Left cardiac atrium (tissue), 4 donors: ENCODE measurements around the gene RASSF5. TPM values are rescaled to one million over a fixed set of nuclear protein-coding genes. Genes with fewer than 3 reads are reported as not detected.
A peak's percentile ranks its signal among the peaks of the same experiment; 100 is the strongest.

Source experiments
- ATAC-seq, 2 donors: fragments of 200-7000 bp; cut with Tn5 transposase; one replicate each; pipeline ENCODE4 v1.9.1; 2020; ENCODE audit warnings: mild to moderate bottlenecking in 2 of 2, moderate library complexity in 2 of 2
- DNase-seq: peaks from one replicate; pipeline ENCODE4 v3.0.0-alpha.2; 2020
- intact Hi-C, 2 donors: fragments of 100-400 bp; cut with DNase I; formaldehyde crosslinking; loops; one replicate each; pipeline versions ENCODE4 v1.14.1 to v1.15.1; 2022 to 2023
- total RNA-seq, 2 donors: library from RNA; stranded (reverse); fragmentation: NEBNext Ultra II Directional; extraction: Animal tissue kit (Norgen Biotek cat#: 25700); gene quantifications; one replicate each; pipeline ENCODE4 v1.2.1, GENCODE V29; 2021
- donor health status: DM: no; HTN: yes; CAD: no.
- donor health status: DM: no; HTN: yes; CAD: no; lungs with severe emphysema.
- donor health status: DM: yes; HTN: yes; CAD: no.
- donor health status: Dilated cardiomyopathy.

The RASSF5 gene
- total RNA-seq, 2 donors from 2014 or later = 7.8 to 10.0 TPM

DNA sequence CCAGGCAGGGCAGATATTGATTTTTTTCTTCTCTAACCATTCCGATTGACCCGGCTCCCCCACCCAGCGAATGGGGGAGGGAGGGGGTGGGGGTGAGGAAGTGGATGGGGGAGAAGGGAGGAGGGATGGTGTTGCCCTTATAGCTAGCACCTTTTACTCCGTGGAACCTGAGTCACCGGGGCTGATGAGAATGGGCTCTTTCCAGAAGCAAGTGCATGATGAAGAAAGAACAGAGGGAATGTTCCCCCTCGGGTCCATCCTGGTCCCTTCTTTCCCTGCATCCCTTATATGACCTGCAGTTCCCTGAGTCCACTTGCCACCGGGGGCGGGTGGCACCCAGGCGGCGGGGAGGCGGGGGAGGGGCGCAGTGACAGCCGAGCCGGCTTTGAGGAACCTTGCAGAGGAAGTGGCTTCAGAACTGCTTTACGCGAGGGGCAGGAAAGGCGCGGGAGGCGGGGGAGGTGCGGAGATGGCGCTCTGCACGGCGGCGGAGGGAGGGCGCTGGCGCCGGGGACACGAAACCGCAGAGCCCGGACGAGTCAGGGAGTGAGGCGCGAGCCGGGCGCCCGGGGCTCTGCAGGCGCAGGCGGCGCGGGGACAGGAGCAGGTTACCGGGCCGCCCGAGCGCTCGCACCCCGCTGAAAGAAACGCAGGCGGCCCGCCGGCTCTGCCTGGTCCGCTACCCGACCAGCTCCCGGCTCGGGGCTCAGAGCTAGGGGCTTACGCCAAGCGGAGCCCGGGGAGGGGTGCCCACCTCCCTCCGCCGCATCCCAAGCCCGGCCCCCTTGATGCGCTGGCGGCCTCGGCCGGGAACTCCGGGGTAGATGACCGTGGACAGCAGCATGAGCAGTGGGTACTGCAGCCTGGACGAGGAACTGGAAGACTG lies 49.7 kb downstream of the RASSF5 start:
- intact Hi-C loops = no loop called here
- peak; percentile 86 for DNase-seq
- peak; percentile 67 to 84 for ATAC-seq

DNA sequence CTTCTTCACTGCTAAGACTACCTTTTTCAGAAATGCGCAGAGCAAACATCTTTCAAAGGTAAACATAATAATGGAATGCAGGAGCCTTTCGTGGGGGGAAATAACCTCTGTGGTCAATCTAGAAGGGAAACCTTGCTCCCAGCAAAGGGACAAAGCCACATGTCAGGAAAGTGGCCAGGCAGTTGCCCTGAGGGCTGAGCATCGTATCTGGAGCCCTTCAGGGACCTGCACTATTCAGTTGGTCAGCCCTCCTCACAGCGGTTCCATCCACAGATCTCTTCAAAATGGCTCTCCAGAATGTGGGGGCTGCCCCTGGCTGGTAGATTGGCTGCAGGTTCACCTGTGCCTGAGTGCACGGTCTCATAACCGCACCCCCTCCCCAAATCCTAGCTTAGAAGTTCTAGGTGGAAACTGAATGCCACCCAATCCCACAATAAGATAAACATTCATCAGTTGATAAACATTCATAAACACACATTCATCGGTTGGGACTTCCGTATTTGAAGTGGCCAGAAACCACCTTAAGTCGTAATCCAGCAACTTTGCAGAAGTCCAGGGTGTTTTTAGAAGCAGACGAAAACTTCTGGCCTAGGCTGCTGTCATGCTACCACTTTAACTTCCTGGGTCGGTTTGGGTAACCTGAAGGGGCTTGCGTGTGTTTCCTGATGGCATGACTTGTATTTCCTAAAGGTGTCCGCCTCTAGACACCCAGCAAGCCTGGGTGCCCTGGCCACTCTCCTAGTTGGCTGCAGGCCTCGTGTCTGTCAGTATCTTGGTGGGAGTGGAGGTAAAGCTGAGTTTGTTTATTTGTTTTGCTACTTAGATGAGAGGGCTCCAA lies 50.5 kb downstream of the RASSF5 start:
- no peak for ATAC-seq
- intact Hi-C loops = no loop called here
- DNase-seq = peak; percentile 15

DNA sequence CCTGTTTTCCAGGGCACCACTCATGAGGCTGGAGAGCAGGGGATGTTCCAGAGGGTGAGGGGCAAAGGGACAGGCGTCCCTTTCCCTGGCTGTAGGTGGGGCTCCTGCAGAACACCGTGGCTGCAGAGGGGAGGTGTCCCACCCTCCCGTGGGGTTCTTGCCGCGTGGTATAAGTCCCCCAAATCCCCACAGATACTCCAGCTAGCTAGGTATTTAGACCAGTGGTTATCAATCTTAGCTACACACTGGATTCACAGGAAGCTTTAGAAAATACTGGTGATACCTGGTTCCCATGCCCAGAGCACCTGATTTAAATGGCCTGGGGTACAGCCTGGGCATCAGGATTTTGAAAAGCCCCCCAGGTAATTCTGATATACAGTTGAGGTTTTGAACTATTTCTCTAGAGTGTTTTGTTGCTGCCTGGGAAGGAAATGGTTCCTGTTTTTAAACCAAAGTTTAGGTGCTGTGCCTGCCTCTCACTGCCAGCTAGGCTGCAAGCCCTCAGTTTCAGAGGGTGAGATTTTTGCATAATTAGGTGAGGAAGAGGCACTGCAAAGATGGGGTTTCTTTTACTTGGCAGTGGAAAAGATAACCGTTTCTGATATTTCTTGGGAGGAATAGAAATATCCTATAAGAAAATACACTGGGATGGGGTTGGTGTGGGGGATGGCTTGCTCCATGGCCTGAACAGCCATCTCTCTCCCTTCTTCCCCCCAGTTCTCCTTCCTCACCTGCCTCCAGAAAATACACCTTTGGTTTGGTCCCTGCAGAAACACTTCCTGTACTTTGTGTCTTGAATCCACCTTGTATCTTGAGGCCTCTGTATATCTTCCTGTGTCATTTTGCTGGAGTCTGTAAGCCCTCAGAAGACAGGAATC lies 51.7 kb downstream of the RASSF5 start:
- intact Hi-C loops = no loop called here
- DNase-seq (peak; percentile 15), ATAC-seq (no peak)

DNA sequence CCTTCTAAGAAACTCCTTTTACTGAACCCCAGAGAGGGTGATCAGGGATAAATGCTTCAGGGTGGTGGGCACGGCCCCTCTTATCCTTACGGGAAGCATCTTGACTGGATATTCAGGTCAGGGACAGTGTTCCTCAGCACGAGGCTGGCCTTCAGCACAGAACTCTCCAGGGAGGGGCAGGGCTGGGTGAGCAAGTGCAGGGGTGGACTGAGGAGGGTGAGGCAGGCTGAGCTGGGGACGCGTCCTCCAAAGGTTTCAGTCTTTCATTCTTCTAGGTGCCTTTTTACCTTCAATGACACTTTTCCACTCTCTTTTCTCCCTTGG lies 52.3 kb downstream of the RASSF5 start:
- ATAC-seq = no peak

DNA sequence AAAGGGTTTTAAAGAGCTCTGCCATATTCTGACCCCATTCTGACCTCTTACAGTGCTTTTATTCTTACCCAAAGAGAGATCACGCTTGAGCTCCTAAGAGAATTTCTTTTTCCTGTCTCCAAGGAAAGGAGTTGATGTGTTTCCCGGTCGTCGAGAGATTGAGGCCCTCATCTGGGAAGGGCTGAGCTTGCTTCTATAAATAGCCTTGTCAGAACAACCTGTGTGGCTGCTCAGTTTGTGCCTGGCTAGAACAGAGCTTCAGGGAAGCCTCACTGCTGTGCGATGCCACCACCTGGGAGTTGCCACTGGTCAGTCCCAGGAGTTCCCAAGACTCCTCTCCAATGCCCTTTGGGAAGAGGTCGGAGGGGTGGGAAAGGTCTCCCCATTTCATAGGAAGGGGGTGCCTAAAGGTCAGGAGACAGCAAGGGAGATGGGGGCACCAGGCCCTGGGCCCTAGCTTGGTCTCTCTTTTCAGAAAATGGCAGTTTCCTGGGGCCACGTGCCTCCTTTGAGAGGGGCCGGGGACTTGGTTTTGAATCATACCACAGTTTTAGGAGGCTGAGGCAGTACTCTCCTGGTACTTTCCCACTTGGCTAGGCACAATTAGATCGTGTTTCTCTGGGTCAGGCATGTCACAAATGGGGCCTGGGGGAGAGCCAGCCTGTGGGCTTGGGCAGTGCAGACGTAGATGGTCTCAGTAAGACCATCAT lies 52.8 kb downstream of the RASSF5 start:
- intact Hi-C loops = no loop called here
- DNase-seq (peak; percentile 25), ATAC-seq (peak; percentile 15 to 19)

More for the DNA sequence above, 52.3 kb downstream of the RASSF5 start:
- DNase-seq = peak; percentile 26
- intact Hi-C loops = no loop called here

DNA sequence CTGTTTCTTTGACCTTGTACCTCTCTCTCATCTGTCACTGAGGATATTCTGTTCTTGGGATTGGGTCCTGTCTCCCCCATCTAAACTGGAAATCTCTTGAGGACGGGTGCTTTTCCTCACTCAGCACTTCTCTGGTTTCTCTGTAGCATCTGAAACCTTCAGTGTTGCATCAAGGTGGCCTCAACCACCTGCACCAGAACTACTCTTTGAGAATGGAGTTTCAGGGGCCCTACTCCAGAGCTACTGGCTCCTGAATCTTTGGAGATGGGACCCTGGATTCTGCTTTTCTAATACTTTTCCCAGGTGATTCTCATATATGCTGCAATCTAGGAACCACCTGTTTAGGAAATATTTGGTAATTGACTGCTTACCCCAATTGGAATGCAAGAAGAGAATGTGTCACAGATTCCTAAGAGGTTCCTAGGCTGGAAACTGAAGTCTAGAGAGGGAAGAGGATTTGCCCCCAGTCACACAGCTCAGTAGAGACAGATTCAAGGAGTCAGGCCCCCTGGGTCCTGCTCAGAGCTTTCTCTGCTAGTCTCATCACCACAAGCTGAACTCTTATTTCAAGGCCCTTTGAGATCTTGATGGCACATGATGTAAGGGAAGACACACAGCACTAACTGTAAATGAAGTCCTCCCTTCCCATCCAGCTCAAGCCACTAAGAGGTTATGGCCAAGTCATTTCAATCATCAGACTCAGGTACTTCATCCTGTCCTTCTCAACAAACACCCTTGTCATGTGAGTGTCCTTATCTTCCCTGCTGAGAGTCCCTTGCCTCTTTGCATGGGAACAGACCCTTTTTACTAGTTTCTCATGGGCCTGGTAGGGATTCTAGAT lies 56.3 kb downstream of the RASSF5 start:
- no peak for ATAC-seq
- DNase-seq = no peak
- intact Hi-C loops = no loop called here

DNA sequence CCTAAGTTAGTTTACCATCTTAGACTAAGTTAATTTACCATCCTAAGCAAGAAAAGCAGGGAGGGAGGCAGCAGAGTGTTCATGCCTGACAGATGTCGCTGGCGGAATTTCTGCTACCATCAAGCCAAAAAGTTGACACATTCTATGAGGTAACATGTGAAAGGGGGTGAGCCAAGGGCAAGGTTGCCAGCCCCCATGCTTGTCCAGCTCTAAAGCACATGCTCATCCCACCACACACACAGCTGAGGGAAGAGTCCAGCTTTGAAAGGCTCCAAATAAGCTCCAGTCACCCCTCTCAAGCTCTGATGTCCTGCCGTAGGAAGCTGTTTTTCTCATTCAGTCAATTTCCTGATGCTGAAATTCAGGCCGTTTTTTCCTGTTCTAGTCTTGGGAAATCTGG lies 58.7 kb downstream of the RASSF5 start:
- peak in 1 of 2 donors; percentile 72 for ATAC-seq
- no peak for DNase-seq
- intact Hi-C loops = no loop called here

DNA sequence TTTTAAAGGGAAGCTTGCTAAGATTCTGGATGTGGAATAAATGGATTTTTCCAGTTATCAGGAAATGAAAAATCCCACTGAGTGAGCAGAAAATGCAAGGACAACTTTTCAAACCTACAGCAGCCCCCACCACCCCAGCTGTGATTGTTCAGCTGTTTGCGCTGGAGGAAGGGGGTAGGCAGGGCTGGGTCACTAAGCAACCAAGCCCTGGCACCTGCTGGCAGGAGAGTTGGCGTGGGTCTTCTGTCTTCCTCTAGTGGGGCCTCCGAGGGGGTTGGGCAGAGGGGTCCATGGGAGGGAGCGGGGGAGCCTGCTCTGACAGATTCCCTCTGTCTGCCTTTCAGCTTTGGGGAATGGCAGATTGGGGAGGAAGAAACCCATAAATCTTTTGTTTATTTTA lies 59.7 kb downstream of the RASSF5 start:
- ATAC-seq = no peak
- DNase-seq = no peak

DNA sequence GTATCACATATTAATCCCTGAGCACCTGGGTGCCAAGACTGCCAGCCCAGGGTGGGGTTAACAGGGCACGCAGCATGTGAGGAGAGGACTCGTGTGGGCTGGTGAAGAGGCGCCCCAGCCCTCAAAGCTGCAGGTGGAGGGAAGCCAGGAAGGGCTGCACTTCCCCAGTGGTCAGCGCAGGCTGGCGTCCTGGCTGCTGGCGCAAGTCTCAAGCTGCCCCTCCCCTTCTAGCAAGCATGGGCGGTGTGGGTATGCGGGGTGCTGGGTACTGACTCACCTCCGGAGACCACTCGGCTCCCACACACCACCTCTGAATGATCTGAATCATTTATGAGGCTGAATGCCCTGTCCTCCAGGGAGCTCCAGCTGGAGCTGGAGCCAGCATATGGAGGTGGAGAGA lies 60.9 kb downstream of the RASSF5 start:
- DNase-seq (no peak), ATAC-seq (peak in 1 of 2 donors; percentile 58)
- intact Hi-C loops = no loop called here

More for the DNA sequence above, 59.7 kb downstream of the RASSF5 start:
- intact Hi-C loops = no loop called here

DNA sequence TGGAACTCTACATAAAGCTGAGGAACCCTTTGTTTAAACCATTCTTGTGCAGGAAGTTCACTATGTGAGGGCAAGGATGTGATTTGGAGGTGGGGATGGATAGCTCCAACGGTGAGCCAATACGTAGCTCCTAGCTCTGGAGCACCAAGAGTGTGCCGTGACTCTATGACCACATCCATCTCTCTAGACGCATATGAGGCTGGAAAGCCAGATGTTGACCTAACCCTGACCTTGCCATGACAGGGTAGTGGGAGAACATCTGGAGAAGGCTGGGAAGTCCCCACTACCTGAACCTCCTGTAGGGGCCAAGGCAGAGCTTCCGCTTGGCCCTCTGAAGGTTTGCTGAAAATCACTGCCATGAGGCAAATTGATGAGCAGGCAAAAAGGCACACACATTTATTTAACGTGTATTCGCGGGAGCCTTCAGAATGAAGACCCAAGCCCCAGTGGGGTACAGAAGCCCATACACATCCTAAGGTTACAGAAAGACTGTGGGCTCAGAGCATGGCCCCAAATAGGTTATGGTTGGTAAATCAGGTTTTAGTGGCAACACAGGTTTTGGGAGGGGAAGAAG lies 61.5 kb downstream of the RASSF5 start:
- intact Hi-C loops = no loop called here
- ATAC-seq (no peak), DNase-seq (no peak)

DNA sequence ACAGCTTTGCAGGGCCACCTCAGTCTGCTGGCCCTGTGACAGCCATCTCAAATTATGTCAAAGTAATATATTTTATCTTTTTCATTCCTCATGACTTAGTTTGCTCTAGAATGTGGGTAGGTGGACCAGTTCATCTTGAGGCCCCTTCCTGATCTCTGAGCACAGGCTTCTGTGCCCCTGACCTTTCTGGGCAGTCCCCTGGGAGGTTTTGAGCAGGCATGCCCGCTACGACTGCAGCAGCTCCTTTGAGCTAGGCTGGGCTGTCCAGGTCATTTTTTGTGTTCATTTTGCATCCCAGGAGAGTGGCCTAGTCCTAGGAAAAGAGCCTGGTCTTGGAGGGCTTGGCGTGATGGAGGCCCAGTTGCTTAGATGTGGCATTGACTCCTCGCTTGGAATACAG lies 62.2 kb downstream of the RASSF5 start:
- no peak for DNase-seq
- no peak for ATAC-seq
- intact Hi-C loops = no loop called here

DNA sequence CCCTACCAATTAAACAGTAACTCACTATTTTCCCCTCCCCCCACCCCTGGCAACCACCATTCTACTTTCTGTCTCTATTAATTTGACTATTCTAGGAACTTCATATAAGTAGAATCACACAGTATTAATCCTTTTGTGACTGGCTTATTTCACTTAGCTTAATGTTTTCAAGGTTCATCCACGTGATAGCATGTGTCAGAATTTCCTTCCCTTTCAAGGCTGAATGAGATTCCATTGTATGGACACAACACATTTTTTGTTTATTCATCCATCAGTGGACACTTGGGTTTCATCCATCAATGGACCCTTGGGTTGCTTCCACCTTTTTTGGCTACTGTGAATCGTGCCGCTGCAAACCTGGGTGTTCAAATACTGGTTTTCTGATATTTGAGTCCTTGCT lies 63.2 kb downstream of the RASSF5 start:
- intact Hi-C loops = no loop called here
- no peak for ATAC-seq
- no peak for DNase-seq

DNA sequence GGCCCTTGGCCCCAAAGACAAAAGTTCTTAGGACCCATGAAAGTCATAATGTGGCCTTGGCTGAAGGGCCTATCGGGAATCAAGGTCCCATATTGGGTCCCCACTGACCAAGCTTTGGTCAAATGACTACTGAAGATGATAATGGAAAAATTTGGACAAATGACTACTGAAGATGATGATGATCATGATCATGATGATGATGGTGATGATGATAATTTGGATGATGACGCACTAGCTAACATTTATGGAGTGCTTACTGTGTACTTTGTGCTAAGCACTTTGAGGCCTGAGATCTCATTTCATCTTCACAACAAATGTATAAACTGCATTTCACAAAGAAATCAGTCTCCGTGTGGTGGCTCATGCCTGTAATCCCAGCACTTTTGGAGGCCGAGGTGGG lies 65.5 kb downstream of the RASSF5 start:
- ATAC-seq (no peak), DNase-seq (no peak)
- intact Hi-C loops = no loop called here

DNA sequence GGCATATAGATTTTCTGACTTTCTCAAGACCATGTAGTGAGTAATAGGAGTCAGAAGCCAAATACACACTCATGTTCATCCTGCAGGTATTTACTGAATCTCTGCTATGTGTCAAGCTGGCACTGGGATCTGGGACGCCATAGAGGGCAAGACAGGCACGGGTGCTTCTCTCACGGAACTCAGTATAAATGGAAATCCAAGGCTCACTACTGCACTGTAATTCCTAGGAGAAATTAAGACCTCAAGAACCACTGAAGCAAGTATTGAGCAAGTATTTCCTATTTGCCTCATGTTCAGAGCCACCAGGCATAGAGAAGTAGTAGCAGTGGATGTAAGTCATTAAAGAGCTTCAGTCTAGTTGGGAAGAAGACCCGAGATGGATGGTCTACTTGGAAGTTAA lies 66.0 kb downstream of the RASSF5 start:
- no peak for ATAC-seq
- intact Hi-C loops = no loop called here

DNA sequence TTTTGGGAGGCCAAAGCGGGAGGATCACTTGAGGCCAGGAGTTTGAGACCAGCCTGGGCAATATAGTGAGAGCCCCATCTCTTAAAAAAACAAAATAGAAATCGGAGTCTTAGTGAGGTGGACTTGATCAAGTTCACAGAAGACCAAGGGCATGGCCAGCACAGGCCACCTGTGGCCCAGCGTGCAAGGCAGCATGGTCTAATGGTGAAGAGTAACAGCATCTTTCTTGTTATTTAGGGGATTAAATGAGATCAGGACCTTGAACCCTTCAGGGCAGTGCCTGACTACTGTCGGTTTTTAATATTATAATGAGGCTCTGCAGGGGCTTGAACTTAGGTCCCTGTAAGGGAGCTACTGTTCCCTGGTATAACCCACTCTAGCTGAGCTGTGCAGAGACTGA lies 66.4 kb downstream of the RASSF5 start:
- DNase-seq = no peak
- ATAC-seq = no peak
- intact Hi-C loops = no loop called here

More for the DNA sequence above, 66.0 kb downstream of the RASSF5 start:
- no peak for DNase-seq

DNA sequence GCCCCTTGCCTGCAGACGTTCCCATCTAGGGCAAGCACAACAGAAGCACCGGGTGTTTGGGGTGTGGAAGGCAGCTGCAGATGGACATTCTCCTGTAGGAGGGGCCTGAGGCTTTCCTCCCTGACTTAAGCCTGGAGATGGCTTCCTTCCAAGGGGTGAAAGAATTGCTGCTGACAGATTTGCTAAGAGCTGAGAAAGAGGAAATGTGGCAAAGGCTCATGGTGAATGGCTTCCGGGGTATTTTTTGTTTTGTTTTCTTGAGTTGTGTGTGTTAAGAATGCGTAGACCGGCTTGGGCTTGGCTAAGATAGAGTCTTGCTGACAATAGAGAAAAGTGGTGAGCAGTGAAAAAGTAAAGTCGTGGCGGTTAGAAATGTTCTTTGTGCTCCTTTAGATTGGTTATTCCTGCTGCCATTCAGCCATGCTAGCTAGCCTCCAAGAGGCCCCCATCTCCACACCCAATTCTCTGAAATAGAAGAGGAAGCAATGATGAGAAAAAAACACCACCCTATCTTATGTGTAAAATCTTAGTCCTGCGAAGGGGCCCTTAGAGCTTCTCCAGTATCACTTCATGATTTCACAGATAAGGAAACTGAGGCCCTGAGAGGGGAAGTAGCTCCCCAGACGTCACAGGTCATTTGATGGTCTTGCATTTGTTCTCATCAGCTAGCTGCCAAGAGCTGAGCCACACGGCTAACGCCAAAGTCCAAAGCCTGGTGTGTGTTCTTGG lies 68.0 kb downstream of the RASSF5 start:
- intact Hi-C loops = no loop called here
- ATAC-seq (peak; percentile 73 to 77), DNase-seq (no peak)
